Tibial nerve (tissue), 4 donors: Measurements from ENCODE around the gene GAL3ST1.

Experiments used
- EP300 ChIP-seq, 2 donors: sonication (generic); formaldehyde crosslinking; IDR thresholded peaks; one replicate each; pipeline ENCODE4 v1.6.1; 2017; ENCODE audit warnings: antibody characterized with exemption in 2 of 2, mild to moderate bottlenecking in 1 of 2
- TF ChIP-seq, protein P1 (sequence below), 5 experiments: fragments of 200-600 bp in 3 of 5; fragments of 450-650 bp in 2 of 5; sonication (generic) in 3 of 5; IDR thresholded peaks; one replicate each; pipeline ENCODE4 v1.5.1; 2016 to 2019; ENCODE audit warnings: antibody characterized with exemption in 5 of 5, mild to moderate bottlenecking in 3 of 5, moderate library complexity in 2 of 5

DNA sequence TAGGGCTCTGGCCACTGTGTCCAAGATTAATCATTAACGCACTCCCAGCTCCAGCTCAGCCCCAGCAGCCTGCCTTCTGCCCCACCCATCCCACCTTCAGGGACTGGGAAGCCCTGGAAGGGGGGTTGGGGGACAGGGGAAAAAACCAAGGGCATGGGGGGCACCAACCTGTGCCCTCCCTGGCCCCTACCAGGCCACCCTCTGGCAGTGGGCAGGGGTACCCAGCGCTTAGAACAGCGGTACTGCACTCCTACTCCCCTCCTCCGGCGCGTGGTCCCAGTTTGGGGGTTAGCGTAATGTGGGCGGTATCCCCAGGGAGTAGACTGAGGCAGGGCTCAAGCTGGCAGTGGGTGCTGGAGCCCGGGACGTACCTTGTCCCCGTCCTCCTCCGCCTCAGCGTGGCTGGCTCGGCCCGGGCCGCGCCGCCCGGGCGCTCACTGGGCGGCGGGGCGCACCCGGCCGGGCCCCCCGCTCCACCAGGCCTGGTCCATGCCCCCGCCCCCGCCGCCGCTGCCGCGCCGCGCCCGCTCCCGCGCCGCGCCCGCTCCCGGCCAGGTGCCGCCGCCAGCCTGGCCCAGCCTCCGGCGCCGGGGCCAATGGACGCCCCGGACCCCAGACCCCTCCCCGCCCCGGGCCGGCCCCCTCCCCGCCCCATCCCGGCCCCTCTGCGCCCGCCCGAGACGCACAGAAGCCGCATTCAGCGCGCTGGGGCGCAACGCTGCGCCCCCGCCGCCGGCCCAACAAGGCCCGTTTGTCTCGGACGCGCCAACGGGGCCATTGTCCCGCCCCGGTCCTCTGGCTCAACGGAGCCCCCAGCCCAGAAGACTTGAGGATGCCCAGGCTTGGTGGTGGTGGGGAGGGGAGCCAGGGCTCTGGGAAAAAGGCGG lies at the start of gene GAL3ST1:
- TF ChIP-seq, protein P1, sequence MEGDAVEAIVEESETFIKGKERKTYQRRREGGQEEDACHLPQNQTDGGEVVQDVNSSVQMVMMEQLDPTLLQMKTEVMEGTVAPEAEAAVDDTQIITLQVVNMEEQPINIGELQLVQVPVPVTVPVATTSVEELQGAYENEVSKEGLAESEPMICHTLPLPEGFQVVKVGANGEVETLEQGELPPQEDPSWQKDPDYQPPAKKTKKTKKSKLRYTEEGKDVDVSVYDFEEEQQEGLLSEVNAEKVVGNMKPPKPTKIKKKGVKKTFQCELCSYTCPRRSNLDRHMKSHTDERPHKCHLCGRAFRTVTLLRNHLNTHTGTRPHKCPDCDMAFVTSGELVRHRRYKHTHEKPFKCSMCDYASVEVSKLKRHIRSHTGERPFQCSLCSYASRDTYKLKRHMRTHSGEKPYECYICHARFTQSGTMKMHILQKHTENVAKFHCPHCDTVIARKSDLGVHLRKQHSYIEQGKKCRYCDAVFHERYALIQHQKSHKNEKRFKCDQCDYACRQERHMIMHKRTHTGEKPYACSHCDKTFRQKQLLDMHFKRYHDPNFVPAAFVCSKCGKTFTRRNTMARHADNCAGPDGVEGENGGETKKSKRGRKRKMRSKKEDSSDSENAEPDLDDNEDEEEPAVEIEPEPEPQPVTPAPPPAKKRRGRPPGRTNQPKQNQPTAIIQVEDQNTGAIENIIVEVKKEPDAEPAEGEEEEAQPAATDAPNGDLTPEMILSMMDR (IDR thresholded peaks at IDR 0.05): no peak
- TF ChIP-seq EP300 (IDR thresholded peaks at IDR 0.05): no peak
